Measurements from ENCODE around the gene RAB9A.
A peak's percentile ranks its signal among the peaks of the same experiment; 100 is the strongest.

Gene RAB9A

GRCh38 chrX:13685126-13685763, 3.7 kb upstream of the RAB9A start:
- no peak overlapping the region for H3K4me3 ChIP-seq (ENCODE audit: low read depth, low read length)
- TF ChIP-seq, protein P1, sequence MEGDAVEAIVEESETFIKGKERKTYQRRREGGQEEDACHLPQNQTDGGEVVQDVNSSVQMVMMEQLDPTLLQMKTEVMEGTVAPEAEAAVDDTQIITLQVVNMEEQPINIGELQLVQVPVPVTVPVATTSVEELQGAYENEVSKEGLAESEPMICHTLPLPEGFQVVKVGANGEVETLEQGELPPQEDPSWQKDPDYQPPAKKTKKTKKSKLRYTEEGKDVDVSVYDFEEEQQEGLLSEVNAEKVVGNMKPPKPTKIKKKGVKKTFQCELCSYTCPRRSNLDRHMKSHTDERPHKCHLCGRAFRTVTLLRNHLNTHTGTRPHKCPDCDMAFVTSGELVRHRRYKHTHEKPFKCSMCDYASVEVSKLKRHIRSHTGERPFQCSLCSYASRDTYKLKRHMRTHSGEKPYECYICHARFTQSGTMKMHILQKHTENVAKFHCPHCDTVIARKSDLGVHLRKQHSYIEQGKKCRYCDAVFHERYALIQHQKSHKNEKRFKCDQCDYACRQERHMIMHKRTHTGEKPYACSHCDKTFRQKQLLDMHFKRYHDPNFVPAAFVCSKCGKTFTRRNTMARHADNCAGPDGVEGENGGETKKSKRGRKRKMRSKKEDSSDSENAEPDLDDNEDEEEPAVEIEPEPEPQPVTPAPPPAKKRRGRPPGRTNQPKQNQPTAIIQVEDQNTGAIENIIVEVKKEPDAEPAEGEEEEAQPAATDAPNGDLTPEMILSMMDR (IDR thresholded peaks at IDR 0.05; ENCODE audit: low read depth, low read length), result no peak
- DNase-seq (ENCODE audit: low read depth, low spot score), result no peak
- in situ Hi-C loops (cut with HindIII; ENCODE audit: low sequenced_read_pairs), result no loop called here

GRCh38 chrX:13687203-13687602, 1.7 kb upstream of the RAB9A start:
- TF ChIP-seq, protein P1 (IDR thresholded peaks at IDR 0.05; ENCODE audit: low read depth, low read length), result no peak
- no peak overlapping the region for H3K4me3 ChIP-seq (ENCODE audit: low read depth, low read length)
- no peak for DNase-seq (ENCODE audit: low read depth, low spot score)
- in situ Hi-C loops (cut with HindIII; ENCODE audit: low sequenced_read_pairs), result no loop called here

DNA sequence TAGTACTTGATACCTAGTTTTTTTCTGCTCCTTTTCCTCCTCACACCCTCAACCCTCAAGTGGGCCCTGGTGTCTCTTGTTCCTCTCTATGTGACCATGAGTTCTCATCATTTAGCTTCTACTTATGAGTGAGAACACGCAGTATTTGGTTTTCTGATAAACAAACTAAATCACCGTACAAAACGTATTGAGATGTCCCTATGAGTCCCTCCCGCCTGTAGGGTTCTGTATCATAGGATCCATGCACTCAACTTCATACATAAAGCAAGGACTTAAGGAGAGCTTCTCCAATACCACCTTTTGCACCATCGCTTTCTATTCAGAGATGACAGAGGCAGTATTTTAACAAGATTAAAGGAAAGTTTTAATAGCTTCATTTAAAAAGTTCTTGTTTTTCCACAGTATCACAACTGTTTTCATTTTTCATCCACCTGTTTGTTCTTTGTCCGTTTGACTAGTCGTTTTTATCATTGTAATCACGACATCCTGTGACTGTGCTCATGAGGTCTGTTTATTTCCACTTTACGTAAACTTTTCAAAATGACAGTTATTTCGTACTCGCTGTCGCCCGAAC, 457 bp upstream of the RAB9A start:
- in situ Hi-C loops (cut with HindIII; ENCODE audit: low sequenced_read_pairs), result no loop called here
- peak overlapping the region; percentile 77 for H3K4me3 ChIP-seq (ENCODE audit: low read depth, low read length)
- TF ChIP-seq, protein P1 (IDR thresholded peaks at IDR 0.05; ENCODE audit: low read depth, low read length), result no peak
- no peak for DNase-seq (ENCODE audit: low read depth, low spot score)

GRCh38 chrX:13689741-13690211, 848 bp downstream of the RAB9A start:
- in situ Hi-C loops (cut with HindIII; ENCODE audit: low sequenced_read_pairs), result no loop called here
- TF ChIP-seq, protein P1 (IDR thresholded peaks at IDR 0.05; ENCODE audit: low read depth, low read length), result no peak
- peak overlapping the region; percentile 77 for H3K4me3 ChIP-seq (ENCODE audit: low read depth, low read length)
- DNase-seq (ENCODE audit: low read depth, low spot score), result peak; percentile 36

- no peak for DNase-seq (ENCODE audit: low read depth, low spot score)
- peak overlapping the region; percentile 77 for H3K4me3 ChIP-seq (ENCODE audit: low read depth, low read length)
- in situ Hi-C loops (cut with HindIII; ENCODE audit: low sequenced_read_pairs), result no loop called here
- TF ChIP-seq, protein P1 (IDR thresholded peaks at IDR 0.05; ENCODE audit: low read depth, low read length), result peak; percentile 23
Observed at GRCh38 chrX:13690836-13691235, 1.9 kb downstream of the RAB9A start.

- no peak overlapping the region for H3K4me3 ChIP-seq (ENCODE audit: low read depth, low read length)
- DNase-seq (ENCODE audit: low read depth, low spot score), result no peak
- in situ Hi-C loops (cut with HindIII; ENCODE audit: low sequenced_read_pairs), result no loop called here
- TF ChIP-seq, protein P1 (IDR thresholded peaks at IDR 0.05; ENCODE audit: low read depth, low read length), result no peak
Observed at GRCh38 chrX:13691841-13692371, 3.0 kb downstream of the RAB9A start.
